Bronchial epithelial cell (primary cell): Measurements from ENCODE around the gene CLEC18C. TPM values are rescaled to one million over a fixed set of nuclear protein-coding genes. Genes with fewer than 3 reads are reported as not detected.

Source experiments
- DNase-seq: peaks from one replicate; pipeline ENCODE4 v3.0.0-alpha.2; 2010; ENCODE audit warnings: low read depth
- FAIRE-seq: peaks from 2 replicates; lab custom pipeline; 2011; peaks lifted over from hg19 to GRCh38; lab: Jason Lieb, UNC
- H3K27me3 ChIP-seq: 2 replicates; pipeline ENCODE4 v1.5.1; 2011; ENCODE audit warnings: low read length; ENCODE audit not compliant: control insufficient read depth, insufficient read depth
- H3K36me3 ChIP-seq: 2 replicates; pipeline ENCODE4 v1.5.1; 2011; ENCODE audit warnings: low read length; ENCODE audit not compliant: control insufficient read depth, insufficient read depth
- H3K4me3 ChIP-seq: 2 replicates; pipeline ENCODE4 v1.5.1; 2011; ENCODE audit warnings: mild to moderate bottlenecking, low read depth, low read length, control low read depth
- CTCF ChIP-seq: IDR thresholded peaks from 2 replicates; pipeline ENCODE4 v1.5.1; 2011; ENCODE audit warnings: mild to moderate bottlenecking, moderate library complexity, low read length, control low read depth, inconsistent platforms; ENCODE audit not compliant: insufficient read depth, severe bottlenecking
- total RNA-seq: library from RNA; depleted of rRNA; stranded (reverse); fragments of >200 nt; gene quantifications from 2 replicates; pipeline ENCODE4 v1.2.1, GENCODE V29; 2014

Gene CLEC18C
- total RNA-seq, 1 donor from 2014 or later = not detected

- no peak for TF ChIP-seq CTCF
- Histone ChIP-seq H3K36me3 (peaks cover 18% of the 10 kb centered on the region), H3K4me3 (no peak overlapping the region), H3K27me3 (no peaks in the 10 kb centered on the region)
- DNase-seq (no peak), FAIRE-seq (no peak)
Observed at GRCh38 chr16:70157105-70157476, 16.5 kb upstream of the CLEC18C start.

GRCh38 chr16:70157477-70158260 is 15.9 kb upstream of the CLEC18C start:
- TF ChIP-seq CTCF = no peak
- no peak for FAIRE-seq
- Histone ChIP-seq H3K36me3 (peaks cover 18% of the 10 kb centered on the region), H3K4me3 (no peak overlapping the region), H3K27me3 (no peaks in the 10 kb centered on the region)
- DNase-seq = no peak

- peak; percentile 1 for TF ChIP-seq CTCF
- FAIRE-seq (no peak), DNase-seq (no peak)
- Histone ChIP-seq H3K36me3 (peaks cover 15% of the 10 kb centered on the region), H3K4me3 (no peak overlapping the region), H3K27me3 (no peaks in the 10 kb centered on the region)
Observed at GRCh38 chr16:70158261-70158939, 15.2 kb upstream of the CLEC18C start.

GRCh38 chr16:70159355-70160348 is 13.9 kb upstream of the CLEC18C start:
- FAIRE-seq = no peak
- no peak overlapping the region for H3K4me3 ChIP-seq
- TF ChIP-seq CTCF = no peak
- peaks cover 15% of the 10 kb centered on the region for H3K36me3 ChIP-seq
- H3K27me3 ChIP-seq = no peaks in the 10 kb centered on the region
- no peak for DNase-seq

GRCh38 chr16:70160388-70160787 is 13.2 kb upstream of the CLEC18C start:
- no peak for DNase-seq
- no peak for FAIRE-seq
- Histone ChIP-seq H3K36me3 (peaks cover 15% of the 10 kb centered on the region), H3K27me3 (no peaks in the 10 kb centered on the region), H3K4me3 (no peak overlapping the region)
- TF ChIP-seq CTCF = no peak
